ENCODE results near the gene COPS8.

COPS8 gene

DNA sequence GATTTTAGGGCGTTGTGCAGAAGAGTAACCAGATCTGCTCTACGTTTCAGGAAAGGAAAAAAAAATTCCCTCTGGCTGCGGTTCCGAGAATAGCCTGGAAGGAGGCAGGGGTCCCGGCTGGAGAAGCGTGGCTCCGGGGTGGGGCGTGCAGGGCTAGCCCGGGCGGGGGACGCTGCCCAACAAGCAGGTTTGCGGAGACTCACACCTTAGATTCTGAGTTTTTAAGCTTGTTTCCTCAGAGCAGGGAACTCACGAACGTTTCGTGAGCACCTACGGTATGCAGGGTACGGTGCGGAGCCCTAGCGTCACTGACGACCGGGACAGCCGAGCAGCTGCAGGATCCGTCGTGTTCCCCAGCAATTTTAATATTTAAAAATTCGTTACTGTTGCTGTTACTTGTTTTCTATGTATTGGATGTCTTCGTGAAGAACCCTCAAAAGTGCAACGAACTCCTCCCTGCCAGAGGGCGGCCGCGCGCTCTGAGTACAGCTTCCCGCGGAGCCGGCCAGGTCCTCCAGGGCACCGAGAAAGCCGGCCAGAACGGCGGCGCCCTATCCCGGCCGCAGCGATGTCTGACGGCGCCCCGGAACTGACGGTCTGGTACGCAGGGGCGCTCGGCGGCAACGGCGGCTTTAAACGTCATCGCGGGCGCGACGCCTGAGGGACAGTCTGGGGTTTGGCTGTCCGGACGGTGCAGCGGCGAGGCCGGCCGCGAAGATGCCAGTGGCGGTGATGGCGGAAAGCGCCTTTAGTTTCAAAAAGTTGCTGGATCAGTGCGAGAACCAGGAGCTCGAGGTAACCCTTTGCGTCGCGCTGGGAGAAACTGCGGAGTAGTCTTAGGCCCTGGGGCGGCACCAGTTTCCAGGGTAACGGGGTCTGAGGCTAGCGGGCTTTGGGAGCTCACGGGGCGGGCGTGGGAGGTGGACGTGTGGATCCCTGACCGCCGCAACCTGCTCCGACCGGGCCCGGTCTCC lies at the start of gene COPS8:
Gene COPS8 (plus strand): TSS at position 642 of the 974 bp plus-strand sequence. CDS start 76 bp downstream, at position 718.
- DNase-seq (ENCODE audit: low read depth, low spot score), result peak; percentile 99

DNA sequence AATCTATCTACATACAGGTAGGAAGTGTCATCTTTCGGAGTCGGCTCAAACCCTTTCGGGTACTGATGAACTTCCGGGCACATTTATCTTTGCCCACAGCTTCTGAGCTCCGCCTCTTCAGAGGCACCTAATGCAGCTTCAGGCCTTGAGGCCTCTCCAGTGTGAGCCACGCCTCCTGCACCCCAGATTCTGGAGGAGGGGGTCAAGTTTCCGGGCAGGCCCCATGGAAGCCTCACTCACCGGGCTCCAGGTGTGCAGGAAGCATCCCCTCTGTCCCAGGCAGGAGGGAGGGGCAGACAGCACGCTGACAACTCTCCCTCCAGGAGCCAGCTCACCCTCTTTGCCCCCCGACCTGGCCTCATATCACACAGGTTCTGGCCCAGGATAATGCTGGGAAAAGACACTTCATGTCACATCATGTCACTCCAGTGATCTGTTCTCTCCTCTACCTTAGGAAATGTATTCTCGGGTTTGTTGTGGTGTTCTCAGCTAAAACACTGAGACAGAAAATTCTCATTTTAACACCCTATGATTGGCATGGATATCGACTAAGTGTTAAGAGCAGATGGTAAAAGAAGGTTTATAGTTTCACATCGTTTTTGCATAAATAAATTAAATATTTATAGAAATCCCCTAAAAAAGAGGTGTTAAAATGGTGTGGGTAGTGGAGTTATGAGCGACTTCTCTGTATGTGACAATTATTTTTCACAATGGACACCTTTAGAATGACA lies 46.2 kb upstream of the COPS8 start:
- no peak for DNase-seq (ENCODE audit: low read depth, low spot score)

- DNase-seq (ENCODE audit: low read depth, low spot score), result no peak
These were observed 44.5 kb upstream of the COPS8 start for GRCh38 chr2:237041231-237041630.

DNA sequence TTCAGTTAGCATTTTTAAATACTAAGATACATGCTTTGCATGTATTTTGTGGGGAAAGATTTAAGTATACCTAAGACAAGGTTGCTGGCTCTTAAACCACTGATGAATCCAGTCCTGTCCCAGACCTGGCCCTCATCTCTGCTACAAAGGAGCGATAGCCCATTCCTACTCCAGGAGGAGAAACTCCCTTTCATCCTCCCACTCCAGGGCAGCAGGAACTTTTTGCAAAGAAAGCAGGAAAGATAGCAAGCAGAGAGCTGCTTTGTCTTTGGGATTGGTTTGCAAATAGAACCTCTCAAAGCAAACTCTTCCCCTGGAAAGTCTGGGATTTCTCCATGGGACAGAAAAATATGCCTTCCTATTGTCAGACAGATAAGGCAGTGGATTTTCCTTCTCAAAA lies 43.6 kb upstream of the COPS8 start:
- no peak for DNase-seq (ENCODE audit: low read depth, low spot score)

DNA sequence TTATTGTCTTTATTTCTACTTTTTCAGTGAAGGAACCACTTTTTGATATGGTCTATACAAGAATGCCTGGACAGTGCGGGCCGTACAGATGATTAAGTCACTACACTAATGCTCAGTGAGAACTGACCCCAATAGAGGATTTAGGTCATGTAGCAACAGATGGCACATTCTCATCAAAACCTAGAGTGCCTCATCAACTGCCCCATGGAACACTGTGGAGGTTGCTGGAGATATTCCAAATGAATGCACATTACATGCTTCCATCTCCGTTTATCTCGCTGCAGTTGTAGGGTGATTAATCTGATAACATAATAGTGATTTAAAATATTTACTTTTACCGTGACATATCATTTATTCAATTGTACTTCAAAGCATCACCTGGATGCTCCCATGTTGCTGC lies 41.8 kb upstream of the COPS8 start:
- DNase-seq (ENCODE audit: low read depth, low spot score), result no peak

DNA sequence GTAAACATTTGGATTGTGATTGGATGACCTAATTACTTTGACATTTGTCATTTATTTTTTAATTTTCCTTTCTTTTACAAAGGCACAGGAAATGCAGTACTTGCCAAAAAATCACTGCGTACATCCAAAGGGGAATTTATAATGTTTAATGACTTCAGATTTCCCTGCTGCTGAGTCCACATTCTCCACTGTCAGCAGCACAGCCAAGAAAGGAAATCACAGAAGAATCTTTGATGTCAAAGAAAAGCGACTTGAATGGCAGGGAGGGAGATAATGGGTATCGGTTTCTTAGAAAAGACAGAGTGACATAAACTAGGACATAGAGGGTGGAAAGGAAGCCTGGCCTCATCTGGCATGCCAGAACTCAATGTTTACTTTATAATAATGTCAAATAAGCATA lies 41.4 kb upstream of the COPS8 start:
- no peak for DNase-seq (ENCODE audit: low read depth, low spot score)

DNA sequence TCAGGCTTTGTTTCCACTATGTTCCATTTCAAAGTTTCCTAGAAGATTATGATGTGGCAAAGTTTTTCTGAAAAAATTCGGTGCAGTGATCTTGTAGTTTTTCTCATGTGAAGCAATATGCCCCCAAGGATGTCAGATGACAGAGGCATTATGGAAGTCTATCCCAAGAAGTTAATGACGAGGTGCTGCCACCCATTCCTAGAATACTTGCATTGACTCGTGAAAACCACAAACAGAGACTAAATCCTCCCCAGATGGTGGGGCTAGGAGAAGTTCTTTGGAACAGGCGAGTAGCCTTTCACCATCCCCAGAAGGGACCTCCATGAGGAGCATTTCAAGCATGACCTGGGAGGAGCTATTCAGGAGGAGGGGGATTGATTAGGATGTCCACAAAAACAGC lies 40.2 kb upstream of the COPS8 start:
- DNase-seq (ENCODE audit: low read depth, low spot score), result no peak

DNA sequence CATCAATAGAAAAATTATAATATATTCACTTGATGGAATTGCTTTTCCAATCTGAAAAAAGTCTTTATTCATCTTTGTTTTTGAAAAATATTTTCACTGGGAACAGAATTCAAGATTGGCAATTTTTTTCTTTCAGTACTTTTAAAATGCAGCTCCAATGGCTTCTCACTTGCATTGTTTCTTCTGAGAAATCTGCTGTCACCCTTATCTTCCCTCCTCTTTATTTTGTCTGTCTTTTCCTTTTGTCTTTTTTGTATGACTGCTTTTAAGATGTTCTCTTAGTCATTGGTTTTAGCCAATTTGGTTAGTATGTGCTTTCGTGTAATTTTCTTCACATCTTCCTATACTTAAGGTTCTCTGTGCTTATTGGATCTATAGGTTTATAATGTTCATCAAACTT lies 37.1 kb upstream of the COPS8 start:
- DNase-seq (ENCODE audit: low read depth, low spot score), result no peak

DNA sequence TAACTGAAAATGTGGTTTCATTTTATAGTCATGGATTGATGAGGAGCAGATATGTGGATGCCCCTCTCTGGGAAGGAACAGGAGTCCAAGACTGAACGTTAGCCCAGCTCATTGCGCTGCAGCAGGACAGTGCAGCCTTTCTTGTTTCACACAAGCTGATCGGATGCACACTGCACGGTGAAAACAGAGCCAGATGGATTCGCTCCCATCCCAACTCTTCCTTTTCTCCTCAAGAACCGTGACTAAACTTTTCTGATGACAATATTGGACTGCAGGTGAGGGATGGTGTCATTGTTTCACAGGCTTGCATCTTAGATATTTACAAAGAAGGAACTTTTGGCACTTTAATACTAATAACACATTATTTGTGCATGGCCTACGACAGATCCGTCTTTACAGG lies 33.8 kb upstream of the COPS8 start:
- no peak for DNase-seq (ENCODE audit: low read depth, low spot score)

DNA sequence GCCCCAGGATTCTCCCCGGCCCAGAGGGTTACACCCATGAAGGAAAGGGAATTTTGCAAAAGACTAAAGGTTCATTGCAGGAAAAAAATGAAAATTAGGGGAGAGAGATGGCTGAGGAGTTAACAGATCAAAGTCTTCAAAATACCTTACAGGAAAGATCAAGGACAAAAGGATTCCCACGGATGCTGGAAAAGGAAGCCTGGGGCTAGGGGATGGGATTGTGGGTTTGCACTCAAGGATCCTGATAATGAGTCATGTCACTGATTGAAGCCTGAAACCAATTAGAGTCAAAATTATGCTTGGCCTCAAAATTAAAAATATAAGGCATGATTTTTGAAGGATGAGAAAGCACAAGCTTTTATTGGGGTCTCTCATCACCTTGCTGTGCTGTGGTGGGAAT lies 32.6 kb upstream of the COPS8 start:
- no peak for DNase-seq (ENCODE audit: low read depth, low spot score)

GRCh38 chr2:237055386-237056100 lies 30.1 kb upstream of the COPS8 start:
- DNase-seq (ENCODE audit: low read depth, low spot score), result no peak

GRCh38 chr2:237056287-237056875 lies 29.3 kb upstream of the COPS8 start:
- DNase-seq (ENCODE audit: low read depth, low spot score), result no peak

DNA sequence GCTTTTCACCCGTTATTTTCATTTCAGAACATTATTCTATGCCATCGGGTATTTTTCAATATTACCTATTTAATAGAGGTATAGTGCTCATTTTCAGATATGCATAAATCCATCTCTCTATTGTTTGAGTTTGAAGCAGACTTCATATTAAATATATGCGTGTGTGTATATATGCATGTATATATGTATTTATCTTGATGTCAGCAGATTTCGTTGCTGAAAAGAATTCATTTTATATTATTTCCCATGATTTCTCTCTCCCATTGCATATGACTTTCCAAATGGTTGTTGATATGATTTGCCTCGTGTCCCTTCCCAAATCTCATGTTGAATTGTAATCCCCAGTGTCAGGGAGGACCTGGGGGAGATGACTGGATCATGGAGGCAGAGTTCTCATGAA lies 28.6 kb upstream of the COPS8 start:
- no peak for DNase-seq (ENCODE audit: low read depth, low spot score)

DNA sequence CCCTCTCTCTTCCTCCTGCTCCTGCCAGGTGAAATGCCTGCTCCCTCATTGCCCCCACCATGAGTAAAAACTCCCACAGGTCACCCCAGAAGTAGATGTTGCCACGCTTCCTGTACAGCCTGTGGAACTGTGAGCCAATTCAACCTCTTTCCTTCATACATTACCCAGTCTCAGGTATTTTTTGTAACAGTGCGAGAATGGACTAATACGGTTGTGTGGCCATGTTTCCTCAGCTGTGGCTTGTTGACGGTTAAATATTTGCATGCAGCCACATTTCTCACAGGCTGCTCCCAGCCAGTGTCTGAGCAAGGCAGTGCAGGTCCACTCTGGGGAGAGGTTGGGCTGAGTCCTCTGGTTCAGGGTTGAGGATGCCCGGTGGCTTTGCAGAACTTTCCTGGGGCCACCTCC lies 27.8 kb upstream of the COPS8 start:
- no peak for DNase-seq (ENCODE audit: low read depth, low spot score)

DNA sequence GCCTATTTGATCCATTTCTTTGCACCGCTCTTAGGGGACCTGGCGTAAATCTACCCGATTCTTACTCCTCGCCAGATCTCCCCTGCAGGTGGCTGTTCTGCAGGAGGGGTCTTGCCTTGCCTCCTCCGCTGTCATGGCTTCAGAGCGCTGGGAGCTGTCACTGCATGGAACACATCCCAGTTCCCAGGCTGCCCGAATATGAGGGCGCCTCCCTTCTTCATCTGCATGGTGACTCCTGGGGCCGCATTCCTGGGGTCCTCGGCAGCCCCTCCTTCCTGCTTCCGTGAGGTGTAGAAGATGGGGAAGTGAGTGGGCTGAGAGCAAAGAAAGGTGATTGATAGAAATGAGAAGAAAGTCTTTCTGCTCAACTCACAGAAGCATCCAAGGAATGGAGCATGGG lies 27.3 kb upstream of the COPS8 start:
- no peak for DNase-seq (ENCODE audit: low read depth, low spot score)

DNA sequence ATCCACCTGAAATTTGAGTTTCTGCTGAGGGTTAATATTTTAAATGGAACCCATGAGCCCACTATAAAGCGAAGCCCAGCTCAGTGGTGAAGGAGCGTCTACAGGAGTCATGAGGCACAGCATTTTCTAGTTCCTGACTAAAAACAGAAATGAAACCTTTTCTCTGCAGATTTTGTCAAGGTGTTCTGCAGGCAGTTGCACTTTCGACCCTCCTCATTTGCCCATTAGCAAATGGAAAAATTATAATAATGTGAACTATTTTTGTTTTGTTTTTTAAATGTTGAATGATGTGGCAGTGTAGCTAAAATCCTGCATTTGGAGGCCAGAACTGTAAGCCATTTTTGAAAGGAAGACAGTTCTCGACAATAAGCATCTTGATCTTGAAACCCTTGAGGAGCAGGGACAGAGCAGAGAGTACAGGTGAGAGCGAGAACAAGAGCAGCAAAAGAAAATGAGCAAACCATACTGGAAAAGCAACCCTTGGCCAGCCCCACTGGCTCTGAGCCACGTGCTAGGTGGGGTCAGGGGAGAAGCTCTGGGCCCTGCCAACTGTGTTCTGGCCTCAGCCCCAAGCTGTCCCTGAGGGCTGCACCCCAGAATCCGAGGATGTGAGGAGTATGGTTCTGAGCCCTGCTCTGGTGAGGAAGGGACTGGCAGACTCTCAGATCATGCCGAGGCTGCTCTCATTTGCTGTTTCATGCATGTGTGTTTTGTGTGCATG lies 26.4 kb upstream of the COPS8 start:
- DNase-seq (ENCODE audit: low read depth, low spot score), result no peak

DNA sequence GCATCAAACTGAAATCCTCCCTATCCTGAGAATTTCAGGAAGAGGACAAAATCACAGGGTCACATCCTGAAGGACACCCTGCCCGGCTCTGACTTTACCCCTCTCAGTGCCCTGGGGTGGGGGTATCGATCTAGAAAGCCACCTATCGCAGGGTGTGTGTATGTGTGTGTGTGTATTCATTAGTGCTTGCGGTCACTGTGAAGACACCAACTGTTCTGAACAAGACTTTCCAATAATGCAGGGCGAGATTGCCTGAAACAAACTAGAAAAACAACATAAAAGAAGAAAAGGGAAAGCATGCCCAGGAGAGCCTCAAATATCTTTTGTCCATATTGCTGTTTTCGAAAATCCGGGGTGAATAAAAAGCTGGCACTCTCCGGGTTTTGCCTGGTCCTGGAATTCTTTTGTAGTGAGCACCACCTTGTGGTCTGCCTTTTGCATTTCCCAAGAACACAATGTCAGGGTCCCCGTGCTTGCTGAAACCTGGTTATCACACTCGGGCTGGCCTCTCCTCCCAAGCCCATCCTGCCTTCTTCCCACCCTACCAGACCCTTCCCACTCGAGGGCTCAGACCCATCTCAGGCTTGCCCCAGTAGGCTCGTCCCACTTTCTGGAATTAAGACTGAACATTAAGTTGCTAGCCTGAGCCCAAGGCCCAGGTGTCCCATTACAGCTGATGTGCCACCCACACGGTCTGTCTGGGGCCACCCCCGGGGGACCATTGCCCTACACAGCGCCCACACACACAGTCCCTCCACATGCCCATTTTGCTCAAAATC lies 25.0 kb upstream of the COPS8 start:
- DNase-seq (ENCODE audit: low read depth, low spot score), result peak; percentile 84

DNA sequence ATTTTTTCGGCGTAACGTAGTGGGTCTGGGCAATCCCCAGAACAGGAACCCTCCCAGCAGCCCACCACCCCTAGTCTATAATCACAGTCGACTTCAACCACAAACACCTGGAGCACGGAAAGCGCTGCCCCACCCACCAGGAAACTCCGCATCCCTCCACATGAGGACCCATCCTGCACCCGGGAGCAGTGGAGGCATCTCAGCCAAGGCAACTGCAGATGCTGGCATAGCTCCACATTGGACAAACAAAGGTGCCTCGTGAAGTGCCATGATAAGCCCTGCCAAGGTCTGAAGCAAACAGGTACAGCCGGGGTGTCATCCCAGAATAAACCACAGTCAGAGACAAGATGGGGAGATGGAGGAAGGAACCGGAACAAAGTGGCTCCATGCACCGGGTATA lies 24.3 kb upstream of the COPS8 start:
- DNase-seq (ENCODE audit: low read depth, low spot score), result no peak

- DNase-seq (ENCODE audit: low read depth, low spot score), result peak; percentile 32
These were observed 23.1 kb upstream of the COPS8 start for GRCh38 chr2:237062585-237062984.

Data from astrocyte of the hippocampus (primary cell).